Superior temporal gyrus (tissue), 1 donor: ENCODE data around the gene SNX11.
A peak's percentile ranks its signal among the peaks of the same experiment; 100 is the strongest.
"Not testable (repeated sequence)": the region's sequence is repeated elsewhere in the genome, so short reads cannot be mapped to it uniquely, and the experiment has no call there.

Experiments
- DNase-seq: peaks from one replicate; pipeline ENCODE4 v3.0.0-alpha.2; 2016; ENCODE audit errors: extremely low spot score

Gene SNX11

GRCh38 chr17:48107137-48108055, at the start of gene SNX11:
SNX11 (plus strand) TSS chr17:48107766; CDS start chr17:48112044, 4,278 bp downstream.
- DNase-seq, result peak; percentile 94

GRCh38 chr17:48058393-48059124, 49.0 kb upstream of the SNX11 start:
- DNase-seq, result no peak

- no peak for DNase-seq
Observed at GRCh38 chr17:48059125-48059668, 48.4 kb upstream of the SNX11 start.

- no peak for DNase-seq
Observed at GRCh38 chr17:48060249-48060648, 47.3 kb upstream of the SNX11 start.

- DNase-seq, result no peak
Observed at GRCh38 chr17:48062273-48062672, 45.3 kb upstream of the SNX11 start.

- DNase-seq, result no peak
Observed at GRCh38 chr17:48064638-48065037, 42.9 kb upstream of the SNX11 start.

GRCh38 chr17:48066192-48066591, 41.4 kb upstream of the SNX11 start:
- DNase-seq, result no peak

GRCh38 chr17:48066656-48067055, 40.9 kb upstream of the SNX11 start:
- DNase-seq, result no peak

- DNase-seq, result no peak
Observed at GRCh38 chr17:48067245-48067644, 40.3 kb upstream of the SNX11 start.

- not testable (repeated sequence) for DNase-seq
Observed at GRCh38 chr17:48067808-48068207, 39.8 kb upstream of the SNX11 start.

- DNase-seq, result no peak
Observed at GRCh38 chr17:48068491-48068961, 39.0 kb upstream of the SNX11 start.

- DNase-seq, result no peak
Observed at GRCh38 chr17:48070195-48070594, 37.4 kb upstream of the SNX11 start.

- no peak for DNase-seq
Observed at GRCh38 chr17:48071654-48072053, 35.9 kb upstream of the SNX11 start.

GRCh38 chr17:48072811-48073210, 34.8 kb upstream of the SNX11 start:
- DNase-seq, result not testable (repeated sequence)

- DNase-seq, result not testable (repeated sequence)
Observed at GRCh38 chr17:48073566-48074094, 33.9 kb upstream of the SNX11 start.

- peak; percentile 95 for DNase-seq
Observed at GRCh38 chr17:48074322-48075081, 33.1 kb upstream of the SNX11 start.

GRCh38 chr17:48077152-48077551, 30.4 kb upstream of the SNX11 start:
- DNase-seq, result not testable (repeated sequence)

GRCh38 chr17:48081858-48082257, 25.7 kb upstream of the SNX11 start:
- no peak for DNase-seq

GRCh38 chr17:48084932-48085331, 22.6 kb upstream of the SNX11 start:
- no peak for DNase-seq

GRCh38 chr17:48093341-48094045, 14.1 kb upstream of the SNX11 start:
- no peak for DNase-seq

GRCh38 chr17:48095611-48096010, 12.0 kb upstream of the SNX11 start:
- no peak for DNase-seq
